Keratinocyte (primary cell): Measurements from ENCODE around the gene SRPX. TPM values are rescaled to one million over a fixed set of nuclear protein-coding genes. Genes with fewer than 3 reads are reported as not detected.

Source experiments
- DNase-seq: peaks from one replicate; pipeline ENCODE4 v3.0.0-alpha.2; 2011; ENCODE audit warnings: low read depth, missing footprints, low spot score
- FAIRE-seq: peaks from 2 replicates; lab custom pipeline; 2011; peaks lifted over from hg19 to GRCh38; lab: Jason Lieb, UNC
- H2AFZ ChIP-seq: 2 replicates; pipeline ENCODE4 v1.6.0; 2012; ENCODE audit warnings: low read length, control low read depth, inconsistent platforms; ENCODE audit not compliant: control insufficient read depth
- H3K27ac ChIP-seq: 2 replicates; pipeline ENCODE4 v1.5.1; 2011; ENCODE audit warnings: low read length; ENCODE audit not compliant: control insufficient read depth, insufficient read depth
- H3K27me3 ChIP-seq: 3 replicates; pipeline ENCODE4 v1.6.0; 2011; ENCODE audit warnings: low read length; ENCODE audit not compliant: control insufficient read depth, insufficient read depth; ENCODE audit errors: extremely low read depth
- H3K36me3 ChIP-seq, 2 experiments: 2 replicates in 1 of 2; 3 replicates in 1 of 2; pipeline ENCODE4 v1.5.1; 2011; ENCODE audit warnings: low read length in 2 of 2, mild to moderate bottlenecking in 1 of 2; ENCODE audit not compliant: control insufficient read depth in 2 of 2, insufficient read depth in 2 of 2; ENCODE audit errors: extremely low read depth in 1 of 2
- H3K4me1 ChIP-seq: 3 replicates; pipeline ENCODE4 v1.5.1; 2011; ENCODE audit warnings: low read length; ENCODE audit not compliant: control insufficient read depth, insufficient read depth; ENCODE audit errors: extremely low read depth
- H3K4me2 ChIP-seq: 3 replicates; pipeline ENCODE4 v1.6.0; 2011; ENCODE audit warnings: low read depth, low read length; ENCODE audit not compliant: control insufficient read depth, insufficient read depth; ENCODE audit errors: extremely low read depth
- H3K4me3 ChIP-seq, 3 experiments: fragments of 200-600 bp in 1 of 3; sonication (generic) in 1 of 3; 2 replicates in 2 of 3; 3 replicates in 1 of 3; pipeline ENCODE4 v1.5.1; 2011 to 2016; ENCODE audit warnings: low read length in 3 of 3, mild to moderate bottlenecking in 3 of 3, control low read depth in 2 of 3, inconsistent platforms in 1 of 3, low read depth in 1 of 3, mixed read lengths in 1 of 3, mixed run types in 1 of 3, moderate library complexity in 1 of 3; ENCODE audit not compliant: control insufficient read depth in 2 of 3, insufficient read depth in 2 of 3; ENCODE audit errors: extremely low read depth in 1 of 3
- H3K79me2 ChIP-seq: 2 replicates; pipeline ENCODE4 v1.6.0; 2012; ENCODE audit warnings: low read length; ENCODE audit not compliant: control insufficient read depth, insufficient read depth
- H3K9ac ChIP-seq: 3 replicates; pipeline ENCODE4 v1.6.0; 2011; ENCODE audit warnings: low read length; ENCODE audit not compliant: control insufficient read depth, insufficient read depth; ENCODE audit errors: extremely low read depth
- H3K9me1 ChIP-seq: 3 replicates; pipeline ENCODE4 v1.6.0; 2011; ENCODE audit warnings: low read length; ENCODE audit not compliant: control insufficient read depth, insufficient read depth; ENCODE audit errors: extremely low read depth
- H3K9me3 ChIP-seq: 2 replicates; pipeline ENCODE4 v1.5.1; 2012; ENCODE audit warnings: low read depth, low read length; ENCODE audit not compliant: control insufficient read depth
- H4K20me1 ChIP-seq: 3 replicates; pipeline ENCODE4 v1.6.0; 2011; ENCODE audit warnings: low read length; ENCODE audit not compliant: control insufficient read depth, insufficient read depth; ENCODE audit errors: extremely low read depth
- EZH2 ChIP-seq: IDR thresholded peaks from one replicate; pipeline ENCODE4 v1.6.1; 2012; ENCODE audit warnings: inconsistent platforms, mild to moderate bottlenecking, low read length, moderate library complexity
- dilution Hi-C: fragments of 300-500 bp; cut with MboI; formaldehyde crosslinking; loops from one replicate; pipeline ENCODE4 v1.7.0; 2020; ENCODE audit warnings: low sequenced_read_pairs; ENCODE audit not compliant: extremely low pct_ligation_motif_present
- polyA plus RNA-seq, 5 experiments: library from polyadenylated mRNA; depleted of rRNA in 3 of 5; stranded (reverse) in 3 of 5; stranded (forward) in 1 of 5; unstranded in 1 of 5; fragments of >200 nt; gene quantifications; 1 replicate in 1 of 5; 2 replicates in 3 of 5; 3 replicates in 1 of 5; pipeline versions ENCODE4 v1.2.1 to v1.2.3, GENCODE V29; 2011 to 2012; ENCODE audit warnings: missing spikeins in 2 of 5, low read depth in 1 of 5, low replicate concordance in 1 of 5
- TF ChIP-seq, protein P1 (sequence below), 3 experiments: IDR thresholded peaks in 1 of 3; conservative IDR thresholded peaks in 1 of 3; optimal IDR thresholded peaks in 1 of 3; 2 replicates in 2 of 3; 3 replicates in 1 of 3; pipeline versions ENCODE3 to v1.5.1; 2011; ENCODE audit warnings: low read length in 3 of 3, mild to moderate bottlenecking in 3 of 3, moderate library complexity in 2 of 3, control low read depth in 1 of 3, inconsistent platforms in 1 of 3; ENCODE audit not compliant: insufficient read depth in 2 of 3; ENCODE audit errors: extremely low read depth in 1 of 3

SRPX gene
- polyA plus RNA-seq, 1 donor (not counting 4 experiments of a cell fraction or from before 2014, with no cell fraction given) = 53.8 TPM

- H3K4me1 ChIP-seq = no peaks in the 10 kb centered on the region
- no peaks in the 10 kb centered on the region for H3K36me3 ChIP-seq
- no peaks in the 10 kb centered on the region for H3K27me3 ChIP-seq
- DNase-seq = no peak
- H4K20me1 ChIP-seq = no peaks in the 10 kb centered on the region
- H2AFZ ChIP-seq = no peak overlapping the region
- H3K27ac ChIP-seq = no peak overlapping the region
- no peak overlapping the region for H3K4me3 ChIP-seq
- H3K4me2 ChIP-seq = no peak overlapping the region
- no peaks in the 10 kb centered on the region for H3K9me1 ChIP-seq
- no peak overlapping the region for H3K9ac ChIP-seq
- H3K9me3 ChIP-seq = no peaks in the 10 kb centered on the region
- peaks cover 58% of the 10 kb centered on the region for H3K79me2 ChIP-seq
- TF ChIP-seq EZH2 = no peak
- TF ChIP-seq, protein P1, sequence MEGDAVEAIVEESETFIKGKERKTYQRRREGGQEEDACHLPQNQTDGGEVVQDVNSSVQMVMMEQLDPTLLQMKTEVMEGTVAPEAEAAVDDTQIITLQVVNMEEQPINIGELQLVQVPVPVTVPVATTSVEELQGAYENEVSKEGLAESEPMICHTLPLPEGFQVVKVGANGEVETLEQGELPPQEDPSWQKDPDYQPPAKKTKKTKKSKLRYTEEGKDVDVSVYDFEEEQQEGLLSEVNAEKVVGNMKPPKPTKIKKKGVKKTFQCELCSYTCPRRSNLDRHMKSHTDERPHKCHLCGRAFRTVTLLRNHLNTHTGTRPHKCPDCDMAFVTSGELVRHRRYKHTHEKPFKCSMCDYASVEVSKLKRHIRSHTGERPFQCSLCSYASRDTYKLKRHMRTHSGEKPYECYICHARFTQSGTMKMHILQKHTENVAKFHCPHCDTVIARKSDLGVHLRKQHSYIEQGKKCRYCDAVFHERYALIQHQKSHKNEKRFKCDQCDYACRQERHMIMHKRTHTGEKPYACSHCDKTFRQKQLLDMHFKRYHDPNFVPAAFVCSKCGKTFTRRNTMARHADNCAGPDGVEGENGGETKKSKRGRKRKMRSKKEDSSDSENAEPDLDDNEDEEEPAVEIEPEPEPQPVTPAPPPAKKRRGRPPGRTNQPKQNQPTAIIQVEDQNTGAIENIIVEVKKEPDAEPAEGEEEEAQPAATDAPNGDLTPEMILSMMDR (optimal IDR thresholded peaks at IDR 0.05 in 1 of 3, IDR thresholded peaks at IDR 0.05 in 1 of 3, conservative IDR thresholded peaks at IDR 0.05 in 1 of 3; ENCODE audit: extremely low read depth in 1 of 3, insufficient read depth in 2 of 3, low read length in 3 of 3) = no peak
- FAIRE-seq = no peak
- dilution Hi-C loops = no loop called here
These were observed 14.6 kb downstream of the SRPX start for GRCh38 chrX:38206036-38206435.

DNA sequence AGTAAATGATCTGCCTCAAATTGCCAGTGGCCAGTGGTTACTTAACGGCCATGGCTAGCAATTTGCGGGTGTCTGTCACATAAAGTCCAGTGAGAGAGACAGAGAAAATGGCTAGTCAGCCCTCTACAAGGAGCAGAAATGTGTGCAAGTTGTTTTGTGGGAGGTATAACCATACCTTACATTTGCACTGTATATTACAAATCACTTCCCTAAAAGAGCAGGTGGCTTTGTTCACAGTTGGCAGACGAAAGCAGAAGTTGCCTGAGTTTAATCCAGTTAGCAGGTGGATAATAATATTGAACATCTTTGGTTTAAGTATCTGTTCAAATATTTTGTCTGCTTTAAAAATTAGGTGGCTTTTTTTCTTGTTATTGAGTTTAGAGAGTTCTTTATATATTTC, 15.6 kb downstream of the SRPX start:
- no peak overlapping the region for H3K4me2 ChIP-seq
- no peaks in the 10 kb centered on the region for H3K27me3 ChIP-seq
- H3K36me3 ChIP-seq = no peaks in the 10 kb centered on the region
- no peaks in the 10 kb centered on the region for H3K9me3 ChIP-seq
- no peaks in the 10 kb centered on the region for H4K20me1 ChIP-seq
- no peaks in the 10 kb centered on the region for H3K4me1 ChIP-seq
- no peak overlapping the region for H3K4me3 ChIP-seq
- dilution Hi-C loops = no loop called here
- no peak for TF ChIP-seq EZH2
- TF ChIP-seq, protein P1 (optimal IDR thresholded peaks at IDR 0.05 in 1 of 3, IDR thresholded peaks at IDR 0.05 in 1 of 3, conservative IDR thresholded peaks at IDR 0.05 in 1 of 3; ENCODE audit: extremely low read depth in 1 of 3, insufficient read depth in 2 of 3, low read length in 3 of 3) = no peak
- H3K79me2 ChIP-seq = peaks cover 53% of the 10 kb centered on the region
- FAIRE-seq (no peak), DNase-seq (no peak)
- no peaks in the 10 kb centered on the region for H3K9me1 ChIP-seq
- H3K9ac ChIP-seq = no peak overlapping the region
- no peak overlapping the region for H3K27ac ChIP-seq
- no peak overlapping the region for H2AFZ ChIP-seq
